Measurements from ENCODE around the gene PTGER4.
"Not testable (repeated sequence)": the region's sequence is repeated elsewhere in the genome, so short reads cannot be mapped to it uniquely, and the experiment has no call there.

The PTGER4 gene

DNA sequence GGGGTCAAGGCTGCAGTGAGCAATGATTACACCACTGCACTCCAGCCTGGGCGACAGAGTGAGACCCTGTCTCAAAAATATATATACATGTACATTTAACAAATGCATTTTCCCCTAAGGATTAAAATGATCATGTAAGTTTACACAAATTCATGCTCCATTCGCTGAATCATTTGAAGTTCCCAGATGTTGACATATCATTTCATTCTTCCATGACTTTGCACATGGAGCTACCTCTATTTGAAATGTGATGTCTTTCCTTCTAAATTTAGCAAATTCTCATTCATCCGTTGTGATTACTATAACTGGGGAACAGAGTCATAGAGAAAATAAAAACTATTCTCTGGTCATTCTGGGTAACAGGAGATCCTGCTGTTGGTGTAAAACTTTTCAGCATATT, 10.6 kb downstream of the PTGER4 start:
- TF ChIP-seq, protein P1, sequence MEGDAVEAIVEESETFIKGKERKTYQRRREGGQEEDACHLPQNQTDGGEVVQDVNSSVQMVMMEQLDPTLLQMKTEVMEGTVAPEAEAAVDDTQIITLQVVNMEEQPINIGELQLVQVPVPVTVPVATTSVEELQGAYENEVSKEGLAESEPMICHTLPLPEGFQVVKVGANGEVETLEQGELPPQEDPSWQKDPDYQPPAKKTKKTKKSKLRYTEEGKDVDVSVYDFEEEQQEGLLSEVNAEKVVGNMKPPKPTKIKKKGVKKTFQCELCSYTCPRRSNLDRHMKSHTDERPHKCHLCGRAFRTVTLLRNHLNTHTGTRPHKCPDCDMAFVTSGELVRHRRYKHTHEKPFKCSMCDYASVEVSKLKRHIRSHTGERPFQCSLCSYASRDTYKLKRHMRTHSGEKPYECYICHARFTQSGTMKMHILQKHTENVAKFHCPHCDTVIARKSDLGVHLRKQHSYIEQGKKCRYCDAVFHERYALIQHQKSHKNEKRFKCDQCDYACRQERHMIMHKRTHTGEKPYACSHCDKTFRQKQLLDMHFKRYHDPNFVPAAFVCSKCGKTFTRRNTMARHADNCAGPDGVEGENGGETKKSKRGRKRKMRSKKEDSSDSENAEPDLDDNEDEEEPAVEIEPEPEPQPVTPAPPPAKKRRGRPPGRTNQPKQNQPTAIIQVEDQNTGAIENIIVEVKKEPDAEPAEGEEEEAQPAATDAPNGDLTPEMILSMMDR (IDR thresholded peaks at IDR 0.05; ENCODE audit: insufficient read depth, low read depth, low read length, missing control alignments): no peak
- no peak overlapping the region for H3K4me3 ChIP-seq (ENCODE audit: low read length)

DNA sequence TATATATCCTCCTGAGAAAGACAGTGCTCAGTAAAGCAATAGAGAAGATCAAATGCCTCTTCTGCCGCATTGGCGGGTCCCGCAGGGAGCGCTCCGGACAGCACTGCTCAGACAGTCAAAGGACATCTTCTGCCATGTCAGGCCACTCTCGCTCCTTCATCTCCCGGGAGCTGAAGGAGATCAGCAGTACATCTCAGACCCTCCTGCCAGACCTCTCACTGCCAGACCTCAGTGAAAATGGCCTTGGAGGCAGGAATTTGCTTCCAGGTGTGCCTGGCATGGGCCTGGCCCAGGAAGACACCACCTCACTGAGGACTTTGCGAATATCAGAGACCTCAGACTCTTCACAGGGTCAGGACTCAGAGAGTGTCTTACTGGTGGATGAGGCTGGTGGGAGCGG, 12.2 kb downstream of the PTGER4 start:
- TF ChIP-seq, protein P1 (IDR thresholded peaks at IDR 0.05; ENCODE audit: insufficient read depth, low read depth, low read length, missing control alignments): no peak
- no peak for DNase-seq (ENCODE audit: low read depth)
- no peak overlapping the region for H3K4me3 ChIP-seq (ENCODE audit: low read length)

More for the DNA sequence above, 10.6 kb downstream of the PTGER4 start:
- DNase-seq (ENCODE audit: low read depth): no peak

DNA sequence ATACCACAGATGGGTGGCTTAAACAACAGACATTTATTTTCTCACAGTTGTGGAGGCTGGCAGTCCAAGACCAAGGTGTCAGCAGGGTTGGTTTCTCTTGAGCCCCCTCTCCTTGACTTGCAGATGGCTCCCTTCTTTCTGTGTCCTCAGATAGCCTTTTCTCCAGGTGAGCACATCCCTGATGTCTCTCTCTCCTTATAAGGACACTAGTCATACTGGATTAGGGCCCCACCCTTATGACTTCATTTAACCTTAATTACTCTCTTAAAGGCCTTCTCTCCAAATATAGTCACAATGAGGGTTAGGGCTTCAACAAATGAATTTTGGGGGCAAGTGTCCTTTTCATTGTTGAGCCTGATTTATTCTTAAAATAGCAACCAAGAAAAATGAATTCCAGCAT, 14.7 kb downstream of the PTGER4 start:
- no peak overlapping the region for H3K4me3 ChIP-seq (ENCODE audit: low read length)
- TF ChIP-seq, protein P1 (IDR thresholded peaks at IDR 0.05; ENCODE audit: insufficient read depth, low read depth, low read length, missing control alignments): no peak
- peak; percentile 50 for DNase-seq (ENCODE audit: low read depth)

DNA sequence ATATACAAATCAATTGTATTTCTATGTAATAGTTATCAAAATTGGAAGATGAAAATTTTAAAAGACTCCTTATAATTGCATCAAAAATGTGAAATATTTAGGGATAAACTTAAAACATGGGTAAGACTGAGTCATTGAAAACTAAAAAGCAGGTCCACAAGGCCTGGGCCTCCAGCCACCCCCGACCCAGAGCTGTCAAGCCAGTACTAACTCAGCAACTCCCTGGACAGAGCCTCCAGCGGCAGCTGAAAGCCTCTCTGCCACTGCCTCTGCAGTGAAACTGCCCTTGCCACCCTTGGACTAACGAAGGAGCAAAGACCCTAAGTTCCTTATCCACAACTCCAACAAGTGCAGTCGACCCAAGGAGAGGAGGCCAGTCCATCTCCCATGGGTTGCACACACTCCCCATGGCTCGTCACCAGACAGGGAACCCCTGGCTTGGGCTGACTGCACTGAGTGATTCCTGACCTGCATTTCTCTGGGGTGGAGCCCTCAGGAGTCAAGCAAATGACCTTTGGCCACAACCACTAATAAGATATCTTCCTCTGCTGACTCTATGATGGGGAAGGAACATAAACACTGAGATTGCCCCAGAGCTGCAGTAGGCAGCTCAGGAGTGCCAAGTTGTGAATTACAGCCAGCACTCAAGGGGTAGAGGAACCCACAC, 20.5 kb downstream of the PTGER4 start:
- TF ChIP-seq, protein P1 (IDR thresholded peaks at IDR 0.05; ENCODE audit: insufficient read depth, low read depth, low read length, missing control alignments): no peak
- no peak overlapping the region for H3K4me3 ChIP-seq (ENCODE audit: low read length)

DNA sequence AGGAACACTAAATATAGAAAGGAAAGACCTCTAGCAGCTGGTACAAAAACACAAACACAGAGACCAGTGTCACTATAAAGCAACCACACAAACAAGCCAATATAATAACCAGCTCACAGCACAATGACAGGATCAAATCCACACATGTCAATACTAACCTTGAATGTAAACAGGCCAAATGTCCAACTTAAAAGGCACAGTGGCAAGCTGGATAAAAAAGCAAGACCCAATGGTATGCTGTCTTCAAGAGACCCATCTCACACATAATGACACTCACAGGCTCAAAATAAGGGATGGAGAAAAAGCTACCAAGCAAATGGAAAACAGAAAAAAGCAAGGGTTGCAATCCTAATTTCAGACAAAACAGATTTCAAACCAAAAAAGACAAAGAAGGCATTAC, 22.3 kb downstream of the PTGER4 start:
- H3K4me3 ChIP-seq (ENCODE audit: low read length); DNase-seq (ENCODE audit: low read depth): not testable (repeated sequence)

More for the DNA sequence above, 20.5 kb downstream of the PTGER4 start:
- DNase-seq (ENCODE audit: low read depth): no peak

DNA sequence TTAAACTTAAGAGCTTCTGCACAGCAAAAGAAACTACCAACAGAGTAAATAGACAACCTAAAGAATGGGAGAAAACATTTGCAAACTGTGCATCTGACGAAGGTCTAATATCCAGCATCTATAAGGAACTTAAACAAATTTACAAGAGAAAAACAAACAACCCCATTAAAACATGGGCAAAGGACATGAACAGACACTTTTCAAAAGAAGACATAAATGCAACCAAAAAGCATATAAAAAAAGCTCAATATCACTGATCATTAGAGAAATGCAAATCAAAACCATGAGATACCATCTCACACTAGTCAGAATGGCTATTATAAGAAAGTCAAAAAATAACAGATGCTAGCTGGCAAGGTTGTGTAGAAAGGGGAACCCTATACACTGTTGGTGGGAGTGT, 25.8 kb downstream of the PTGER4 start:
- H3K4me3 ChIP-seq (ENCODE audit: low read length); DNase-seq (ENCODE audit: low read depth): not testable (repeated sequence)

DNA sequence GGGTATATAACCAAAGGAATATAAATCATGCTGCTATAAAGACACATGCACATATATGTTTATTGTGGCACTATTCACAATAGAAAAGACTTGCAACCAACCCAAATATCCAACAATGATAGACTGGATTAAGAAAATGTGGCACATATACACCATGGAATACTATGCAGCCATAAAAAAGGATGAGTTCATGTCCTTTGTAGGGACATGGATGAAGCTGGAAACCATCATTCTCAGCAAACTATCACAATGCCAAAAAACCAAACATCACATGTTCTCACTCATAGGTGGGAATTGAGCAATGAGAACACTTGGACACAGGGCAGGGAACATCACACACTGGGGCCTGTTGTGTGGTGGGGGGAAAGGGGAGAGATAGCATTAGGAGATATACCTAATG, 30.9 kb downstream of the PTGER4 start:
- DNase-seq (ENCODE audit: low read depth); H3K4me3 ChIP-seq (ENCODE audit: low read length): not testable (repeated sequence)

DNA sequence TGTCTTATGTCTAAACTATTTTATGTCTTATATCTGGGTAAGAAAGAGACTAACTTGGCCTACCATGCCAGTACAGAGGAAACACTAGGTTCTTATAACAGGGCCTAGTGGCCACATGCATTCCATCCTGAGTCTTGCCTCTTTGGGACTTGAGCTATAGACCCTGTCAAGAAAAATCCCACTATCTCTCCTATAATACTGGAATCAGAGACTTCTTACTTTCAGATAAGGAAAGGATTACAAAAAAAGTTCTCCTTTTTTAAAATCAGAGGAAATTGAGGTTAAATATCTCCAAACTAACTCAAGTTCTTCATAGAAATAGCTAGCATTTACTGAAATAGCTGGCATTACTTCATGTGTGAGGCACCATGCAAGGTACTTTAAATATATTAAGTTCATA, 34.3 kb downstream of the PTGER4 start:
- TF ChIP-seq, protein P1 (IDR thresholded peaks at IDR 0.05; ENCODE audit: insufficient read depth, low read depth, low read length, missing control alignments): no peak
- no peak for DNase-seq (ENCODE audit: low read depth)
- H3K4me3 ChIP-seq (ENCODE audit: low read length): no peak overlapping the region

DNA sequence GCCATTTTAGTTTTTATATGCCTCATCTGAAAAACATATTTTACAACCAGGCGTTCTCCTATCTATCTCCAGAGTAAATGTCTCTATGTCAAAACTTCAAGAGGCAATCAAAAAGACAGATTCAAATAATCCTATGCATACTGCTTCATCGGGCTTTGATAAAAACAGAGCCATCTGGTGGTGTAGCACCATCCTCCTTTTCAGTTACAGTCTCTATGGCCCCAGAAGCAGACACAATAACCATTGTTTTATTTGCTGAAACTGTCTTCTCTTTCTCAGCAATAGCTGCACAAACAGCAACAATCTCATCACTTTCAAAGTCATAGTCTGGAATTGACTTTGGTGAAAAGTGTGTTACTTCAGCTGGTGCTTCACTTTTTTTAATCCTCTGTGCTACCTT, 36.3 kb downstream of the PTGER4 start:
- DNase-seq (ENCODE audit: low read depth): peak; percentile 38
- H3K4me3 ChIP-seq (ENCODE audit: low read length): no peak overlapping the region
- TF ChIP-seq, protein P1 (IDR thresholded peaks at IDR 0.05; ENCODE audit: insufficient read depth, low read depth, low read length, missing control alignments): peak; percentile 41
